ENCODE measurements around the gene PCGF5.
A peak's percentile ranks its signal among the peaks of the same experiment; 100 is the strongest.
"Not testable (repeated sequence)": the region's sequence is repeated elsewhere in the genome, so short reads cannot be mapped to it uniquely, and the experiment has no call there.

Gene PCGF5
- 77.3 to 235 (median 122) reads per million in 9 experiments for total RNA-seq

- peak within 1 kb of the TSS; percentile 72 to 95 for H3K27ac Mint-ChIP-seq
- H3K27me3 Mint-ChIP-seq, result no peaks in the 10 kb centered on the region
- H3K4me1 Mint-ChIP-seq (ENCODE audit: low read depth in 2 of 2), result peaks cover 31 to 49% of the 10 kb centered on the region in 2 donors
Measured at GRCh38 chr10:91220194-91220953, at the start of gene PCGF5. Gene PCGF5, plus strand, starts transcription at chr10:91220663. Its CDS starts 2,209 bp downstream, at chr10:91222872.

GRCh38 chr10:91171485-91171884, 49.0 kb upstream of the PCGF5 start:
- H3K36me3 Mint-ChIP-seq (ENCODE audit: insufficient read depth), result peaks cover 11% of the 10 kb centered on the region

More at GRCh38 chr10:91220194-91220953, at the start of gene PCGF5:
- peak; percentile 86 to 93 (median 91) for DNase-seq
- H3K4me3 Mint-ChIP-seq, result peak within 1 kb of the TSS; percentile 78 to 91
- peak; percentile 96 for ATAC-seq (replicated peaks)
- H3K36me3 Mint-ChIP-seq (ENCODE audit: insufficient read depth), result peaks cover 12% of the 10 kb centered on the region
- H3K9me3 Mint-ChIP-seq, result no peaks in the 10 kb centered on the region

GRCh38 chr10:91172348-91172747, 48.1 kb upstream of the PCGF5 start:
- Mint-ChIP-seq H3K4me1 (ENCODE audit: low read depth in 2 of 2) (peaks cover 23 to 45% of the 10 kb centered on the region in 2 donors), H3K4me3 (no peak overlapping the region), H3K27ac (peak overlapping the region in 1 of 2 donors; percentile 1), H3K27me3 (no peaks in the 10 kb centered on the region), H3K36me3 (ENCODE audit: insufficient read depth) (peaks cover 13% of the 10 kb centered on the region), H3K9me3 (no peaks in the 10 kb centered on the region)
- ATAC-seq (replicated peaks), result no peak
- DNase-seq, result no peak

More at GRCh38 chr10:91171485-91171884, 49.0 kb upstream of the PCGF5 start:
- Mint-ChIP-seq H3K9me3 (no peaks in the 10 kb centered on the region), H3K27ac (peak overlapping the region; percentile 1 to 52), H3K27me3 (no peaks in the 10 kb centered on the region), H3K4me3 (no peak overlapping the region), H3K4me1 (ENCODE audit: low read depth in 2 of 2) (peaks cover 24 to 48% of the 10 kb centered on the region in 2 donors)
- DNase-seq, result no peak
- ATAC-seq (replicated peaks), result no peak

- peak overlapping the region in 1 of 2 donors; percentile 3 for H3K27ac Mint-ChIP-seq
- no peaks in the 10 kb centered on the region for H3K36me3 Mint-ChIP-seq (ENCODE audit: insufficient read depth)
- H3K27me3 Mint-ChIP-seq, result no peaks in the 10 kb centered on the region
- no peaks in the 10 kb centered on the region for H3K9me3 Mint-ChIP-seq
- H3K4me3 Mint-ChIP-seq, result peak overlapping the region in 1 of 2 donors; percentile 2
- ATAC-seq (replicated peaks), result no peak
- peaks cover 62 to 70% of the 10 kb centered on the region in 2 donors for H3K4me1 Mint-ChIP-seq (ENCODE audit: low read depth in 2 of 2)
- DNase-seq, result no peak
Measured at GRCh38 chr10:91185239-91185875, 35.1 kb upstream of the PCGF5 start.

- Mint-ChIP-seq H3K27ac (no peak overlapping the region), H3K27me3 (no peaks in the 10 kb centered on the region), H3K9me3 (no peaks in the 10 kb centered on the region), H3K36me3 (ENCODE audit: insufficient read depth) (no peaks in the 10 kb centered on the region), H3K4me1 (ENCODE audit: low read depth in 2 of 2) (peaks cover 52 to 62% of the 10 kb centered on the region in 2 donors), H3K4me3 (no peak overlapping the region)
- ATAC-seq (replicated peaks) (no peak), DNase-seq (no peak)
Measured at GRCh38 chr10:91187156-91187555, 33.3 kb upstream of the PCGF5 start.

- not testable (repeated sequence) for H3K9me3 Mint-ChIP-seq; H3K36me3 Mint-ChIP-seq (ENCODE audit: insufficient read depth); H3K4me3 Mint-ChIP-seq; H3K27me3 Mint-ChIP-seq; ATAC-seq (replicated peaks); H3K27ac Mint-ChIP-seq; DNase-seq
- peaks cover 46 to 60% of the 10 kb centered on the region in 2 donors for H3K4me1 Mint-ChIP-seq (ENCODE audit: low read depth in 2 of 2)
Measured at GRCh38 chr10:91188010-91188409, 32.5 kb upstream of the PCGF5 start.

GRCh38 chr10:91188889-91189288, 31.6 kb upstream of the PCGF5 start:
- H3K4me1 Mint-ChIP-seq (ENCODE audit: low read depth in 2 of 2), result peaks cover 45 to 57% of the 10 kb centered on the region in 2 donors
- DNase-seq (no peak), ATAC-seq (replicated peaks) (no peak)
- H3K9me3 Mint-ChIP-seq, result no peaks in the 10 kb centered on the region
- H3K27me3 Mint-ChIP-seq, result no peaks in the 10 kb centered on the region
- no peak overlapping the region for H3K27ac Mint-ChIP-seq
- no peaks in the 10 kb centered on the region for H3K36me3 Mint-ChIP-seq (ENCODE audit: insufficient read depth)
- no peak overlapping the region for H3K4me3 Mint-ChIP-seq

- Mint-ChIP-seq H3K27me3 (no peaks in the 10 kb centered on the region), H3K9me3 (no peaks in the 10 kb centered on the region), H3K36me3 (ENCODE audit: insufficient read depth) (peaks cover under 1% of the 10 kb centered on the region), H3K4me3 (no peak overlapping the region), H3K4me1 (ENCODE audit: low read depth in 2 of 2) (peaks cover 42 to 58% of the 10 kb centered on the region in 2 donors), H3K27ac (peak overlapping the region; percentile 4 to 34)
- DNase-seq (no peak), ATAC-seq (replicated peaks) (no peak)
Measured at GRCh38 chr10:91190388-91190870, 30.0 kb upstream of the PCGF5 start.

- peak overlapping the region; percentile 4 to 34 for H3K27ac Mint-ChIP-seq
- ATAC-seq (replicated peaks) (peak; percentile 26), DNase-seq (no peak)
- peaks cover 3% of the 10 kb centered on the region for H3K36me3 Mint-ChIP-seq (ENCODE audit: insufficient read depth)
- H3K4me3 Mint-ChIP-seq, result no peak overlapping the region
- H3K27me3 Mint-ChIP-seq, result no peaks in the 10 kb centered on the region
- peaks cover 37 to 52% of the 10 kb centered on the region in 2 donors for H3K4me1 Mint-ChIP-seq (ENCODE audit: low read depth in 2 of 2)
- no peaks in the 10 kb centered on the region for H3K9me3 Mint-ChIP-seq
Measured at GRCh38 chr10:91190876-91191583, 29.4 kb upstream of the PCGF5 start.

GRCh38 chr10:91191584-91191919, 28.9 kb upstream of the PCGF5 start:
- peaks cover 35 to 52% of the 10 kb centered on the region in 2 donors for H3K4me1 Mint-ChIP-seq (ENCODE audit: low read depth in 2 of 2)
- no peak for ATAC-seq (replicated peaks)
- H3K36me3 Mint-ChIP-seq (ENCODE audit: insufficient read depth), result peaks cover 3% of the 10 kb centered on the region
- DNase-seq, result no peak
- peak overlapping the region in 1 of 2 donors; percentile 4 for H3K27ac Mint-ChIP-seq
- no peaks in the 10 kb centered on the region for H3K27me3 Mint-ChIP-seq
- H3K9me3 Mint-ChIP-seq, result no peaks in the 10 kb centered on the region
- H3K4me3 Mint-ChIP-seq, result no peak overlapping the region

GRCh38 chr10:91194497-91195179, 25.8 kb upstream of the PCGF5 start:
- peak overlapping the region; percentile 42 to 59 for H3K27ac Mint-ChIP-seq
- H3K4me1 Mint-ChIP-seq (ENCODE audit: low read depth in 2 of 2), result peaks cover 43 to 64% of the 10 kb centered on the region in 2 donors
- H3K27me3 Mint-ChIP-seq, result no peaks in the 10 kb centered on the region
- no peaks in the 10 kb centered on the region for H3K9me3 Mint-ChIP-seq
- DNase-seq (no peak), ATAC-seq (replicated peaks) (peak; percentile 65)
- no peak overlapping the region for H3K4me3 Mint-ChIP-seq
- H3K36me3 Mint-ChIP-seq (ENCODE audit: insufficient read depth), result peaks cover 3% of the 10 kb centered on the region

GRCh38 chr10:91196268-91197048, 24.0 kb upstream of the PCGF5 start:
- Mint-ChIP-seq H3K27me3 (no peaks in the 10 kb centered on the region), H3K4me3 (no peak overlapping the region), H3K4me1 (ENCODE audit: low read depth in 2 of 2) (peaks cover 53 to 71% of the 10 kb centered on the region in 2 donors), H3K9me3 (no peaks in the 10 kb centered on the region), H3K27ac (peak overlapping the region; percentile 11 to 85), H3K36me3 (ENCODE audit: insufficient read depth) (peaks cover 6% of the 10 kb centered on the region)
- ATAC-seq (replicated peaks) (no peak), DNase-seq (no peak)
